ENCODE results near the gene MAPK7.

Gene MAPK7

GRCh38 chr17:19398301-19399181, 20.2 kb downstream of the MAPK7 start:
- TF ChIP-seq CTCF (IDR thresholded peaks at IDR 0.05; ENCODE audit: extremely low read depth, insufficient read depth, missing control alignments), result no peak
- no peak for DNase-seq (ENCODE audit: low spot score)
- in situ Hi-C loops (cut with MboI; ENCODE audit: low pct_unique_long_range_greater_than_20kb, low sequenced_read_pairs, unreplicated experiment), result no loop called here

- TF ChIP-seq CTCF (IDR thresholded peaks at IDR 0.05; ENCODE audit: extremely low read depth, insufficient read depth, missing control alignments), result no peak
- no peak for DNase-seq (ENCODE audit: low spot score)
- in situ Hi-C loops (cut with MboI; ENCODE audit: low pct_unique_long_range_greater_than_20kb, low sequenced_read_pairs, unreplicated experiment), result no loop called here
Observed at GRCh38 chr17:19399750-19400450, 21.6 kb downstream of the MAPK7 start.

DNA sequence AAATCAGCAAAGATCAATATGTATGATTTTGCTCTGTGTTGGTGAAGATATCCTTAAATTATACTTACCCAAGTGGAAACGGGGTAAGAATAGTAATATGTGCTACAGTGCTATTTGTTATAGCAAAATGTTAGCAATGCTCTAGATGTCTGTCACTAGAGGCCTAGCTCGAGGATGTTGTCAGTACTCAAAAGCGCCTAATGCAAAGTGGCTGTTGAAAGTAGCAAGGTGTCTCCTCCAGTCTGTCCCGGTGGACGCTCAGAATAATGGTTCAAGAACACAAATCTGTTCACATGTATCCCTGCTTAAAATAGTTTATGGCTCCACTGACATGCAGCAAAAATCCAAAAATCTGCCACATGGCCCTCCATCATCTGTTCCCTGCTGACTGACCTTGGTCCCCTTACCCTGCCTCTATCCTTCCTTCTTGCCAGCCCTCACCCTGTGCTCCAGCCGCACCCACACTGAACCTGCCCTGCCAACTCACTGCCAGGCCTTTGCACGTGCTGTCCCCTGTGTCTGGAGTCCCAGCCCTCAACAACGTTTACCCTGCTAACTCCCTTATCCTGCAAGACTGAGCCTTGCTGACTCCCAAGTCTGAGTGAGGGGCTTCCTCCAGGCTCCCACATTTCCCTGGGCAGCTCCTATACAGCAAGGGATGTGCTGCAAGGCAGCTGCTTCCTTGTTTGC, 23.2 kb downstream of the MAPK7 start:
- in situ Hi-C loops (cut with MboI; ENCODE audit: low pct_unique_long_range_greater_than_20kb, low sequenced_read_pairs, unreplicated experiment), result no loop called here
- no peak for TF ChIP-seq CTCF (IDR thresholded peaks at IDR 0.05; ENCODE audit: extremely low read depth, insufficient read depth, missing control alignments)
- DNase-seq (ENCODE audit: low spot score), result no peak

DNA sequence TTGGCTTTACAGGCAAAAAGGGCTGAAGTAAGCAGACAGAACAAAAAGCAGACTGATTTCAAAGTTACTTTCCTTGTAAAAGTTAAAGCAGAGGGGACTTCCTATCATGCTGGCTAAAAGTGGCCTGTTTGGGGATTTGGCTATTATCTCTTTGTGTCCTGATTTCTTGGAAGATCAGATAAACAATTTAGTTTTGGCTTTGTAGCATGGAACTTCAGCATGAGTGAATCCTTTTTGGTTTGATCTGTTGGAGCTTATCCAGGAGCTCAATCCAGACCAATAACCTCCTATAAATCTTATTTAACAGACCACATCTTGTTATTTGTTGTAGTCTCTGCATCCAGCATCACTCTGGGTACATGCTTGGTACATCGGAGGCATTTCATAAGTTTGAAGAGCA, 23.9 kb downstream of the MAPK7 start:
- no peak for TF ChIP-seq CTCF (IDR thresholded peaks at IDR 0.05; ENCODE audit: extremely low read depth, insufficient read depth, missing control alignments)
- no peak for DNase-seq (ENCODE audit: low spot score)
- in situ Hi-C loops (cut with MboI; ENCODE audit: low pct_unique_long_range_greater_than_20kb, low sequenced_read_pairs, unreplicated experiment), result no loop called here

DNA sequence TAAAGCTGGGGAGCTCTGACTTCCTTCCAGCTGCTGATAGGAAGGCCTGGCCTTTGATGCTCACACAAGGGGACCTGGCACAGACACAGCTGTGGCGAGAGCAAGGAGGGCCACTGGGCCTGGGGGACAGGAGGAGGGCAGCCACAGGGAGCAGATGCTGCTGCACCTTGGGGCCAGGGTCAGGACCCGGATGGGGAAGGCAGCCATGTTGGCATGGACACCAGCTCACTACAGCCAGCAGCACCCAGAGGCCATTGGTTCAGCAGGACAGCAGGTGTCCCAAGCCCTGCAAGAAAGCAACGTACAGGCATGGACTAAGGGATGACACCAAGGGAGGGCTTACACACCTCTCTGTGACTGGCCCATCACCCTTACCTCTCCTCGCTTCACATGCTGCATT, 24.7 kb downstream of the MAPK7 start:
- DNase-seq (ENCODE audit: low spot score), result no peak
- no peak for TF ChIP-seq CTCF (IDR thresholded peaks at IDR 0.05; ENCODE audit: extremely low read depth, insufficient read depth, missing control alignments)
- in situ Hi-C loops (cut with MboI; ENCODE audit: low pct_unique_long_range_greater_than_20kb, low sequenced_read_pairs, unreplicated experiment), result no loop called here

DNA sequence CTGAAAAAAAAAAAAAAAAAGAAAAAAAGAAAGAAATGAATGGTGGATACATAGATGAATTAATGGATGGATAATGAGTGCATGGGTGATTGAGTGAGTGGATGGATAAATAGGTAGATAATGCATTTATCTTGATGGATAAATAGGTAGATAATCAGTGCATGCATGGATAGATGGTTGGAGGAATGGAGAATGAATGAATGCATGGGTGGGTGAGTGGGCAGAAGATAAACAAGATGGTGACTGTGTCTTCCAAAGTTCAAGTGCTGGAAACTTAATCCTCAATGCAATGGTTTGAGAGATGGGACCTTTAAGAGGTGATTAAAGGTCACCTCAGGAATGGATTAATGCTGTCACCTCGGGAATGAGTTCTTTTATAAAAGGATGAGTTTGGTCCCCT, 26.0 kb downstream of the MAPK7 start:
- no peak for DNase-seq (ENCODE audit: low spot score)
- in situ Hi-C loops (cut with MboI; ENCODE audit: low pct_unique_long_range_greater_than_20kb, low sequenced_read_pairs, unreplicated experiment), result no loop called here
- no peak for TF ChIP-seq CTCF (IDR thresholded peaks at IDR 0.05; ENCODE audit: extremely low read depth, insufficient read depth, missing control alignments)
